PC-3 (cell line): Measurements from ENCODE around the gene TEP1. TPM values are rescaled to one million over a fixed set of nuclear protein-coding genes. Genes with fewer than 3 reads are reported as not detected.

Experiments used
- ATAC-seq: fragments of 200-7000 bp; cut with Tn5 transposase; 2 replicates; pipeline ENCODE4 v1.9.1; 2020; ENCODE audit warnings: mild to moderate bottlenecking, moderate library complexity
- BruUV-seq: library from RNA; stranded (reverse); fragments of 400-500 nt; replicated peaks from 2 replicates; lab custom pipeline; 2021; lab: Mats Ljungman, UMichigan
- CTCF ChIA-PET: fragments of 300-600 bp; sonication (Branson Sonifier 250); formaldehyde crosslinking; loops from one replicate; lab custom pipeline; 2022; ENCODE audit warnings: antibody characterized with exemption; lab: Charles Lee
- POLR2A ChIA-PET: fragments of 300-600 bp; sonication (Branson Sonifier 250); formaldehyde crosslinking; loops from one replicate; lab custom pipeline; 2022; ENCODE audit warnings: antibody characterized with exemption; ENCODE audit not compliant: unreplicated experiment; lab: Charles Lee
- DNase-seq: peaks from one replicate; pipeline ENCODE4 v3.0.0-alpha.2; 2015
- H2AFZ ChIP-seq: fragments of 300-600 bp; sonication (generic); 2 replicates; pipeline ENCODE4 v1.6.0; 2016; ENCODE audit warnings: antibody characterized with exemption, low read length
- H3F3A ChIP-seq: fragments of 300-600 bp; sonication (generic); one replicate; pipeline ENCODE4 v1.6.0; 2017; ENCODE audit warnings: antibody characterized with exemption, low read length, control low read depth, mild to moderate bottlenecking; ENCODE audit not compliant: unreplicated experiment
- H3K27ac ChIP-seq: fragments of 300-600 bp; sonication (generic); 2 replicates; pipeline ENCODE4 v1.5.1; 2016; ENCODE audit warnings: mild to moderate bottlenecking, low read length
- H3K27me3 ChIP-seq: fragments of 300-600 bp; sonication (generic); 2 replicates; pipeline ENCODE4 v1.6.1; 2016; ENCODE audit warnings: low read length, mixed read lengths
- H3K36me3 ChIP-seq: fragments of 300-600 bp; sonication (generic); 2 replicates; pipeline ENCODE4 v1.6.1; 2016; ENCODE audit warnings: low read depth, mixed run types, low read length, mixed read lengths
- H3K4me1 ChIP-seq: fragments of 300-600 bp; sonication (generic); 2 replicates; pipeline ENCODE4 v1.5.1; 2016; ENCODE audit warnings: low read length; ENCODE audit not compliant: insufficient read depth
- H3K4me2 ChIP-seq: fragments of 300-600 bp; sonication (generic); 2 replicates; pipeline ENCODE4 v1.6.0; 2016; ENCODE audit warnings: low read length
- H3K4me3 ChIP-seq: fragments of 300-600 bp; sonication (generic); 2 replicates; pipeline ENCODE4 v1.5.1; 2016; ENCODE audit warnings: mild to moderate bottlenecking, low read length, mixed read lengths
- H3K79me2 ChIP-seq: fragments of 300-600 bp; sonication (generic); 2 replicates; pipeline ENCODE4 v1.6.1; 2017; ENCODE audit warnings: low read length, mixed read lengths
- H3K9ac ChIP-seq: fragments of 300-600 bp; sonication (generic); 2 replicates; pipeline ENCODE4 v1.6.0; 2016; ENCODE audit warnings: mild to moderate bottlenecking, low read length
- H3K9me2 ChIP-seq: fragments of 300-600 bp; sonication (generic); replicated peaks from 2 replicates; pipeline ENCODE4 v1.6.1; 2016; ENCODE audit warnings: mixed run types, low read length, mixed read lengths
- H3K9me3 ChIP-seq: fragments of 300-600 bp; sonication (generic); 2 replicates; pipeline ENCODE4 v1.6.1; 2016; ENCODE audit warnings: low read length, mixed read lengths
- H4K20me1 ChIP-seq: fragments of 300-600 bp; sonication (generic); 2 replicates; pipeline ENCODE4 v1.6.1; 2016; ENCODE audit warnings: low read length, mixed read lengths
- CTCF ChIP-seq: fragments of 300-600 bp; sonication (generic); conservative IDR thresholded peaks from 2 replicates; pipeline ENCODE4 v1.5.1; 2017; ENCODE audit warnings: antibody characterized with exemption, low read depth, mild to moderate bottlenecking, low read length
- EZH2 ChIP-seq: fragments of 300-600 bp; sonication (generic); IDR thresholded peaks from one replicate; pipeline ENCODE4 v1.6.1; 2017; ENCODE audit warnings: antibody characterized with exemption, mild to moderate bottlenecking, low read length; ENCODE audit not compliant: unreplicated experiment
- EZH2phosphoT487 ChIP-seq: fragments of 300-600 bp; sonication (generic); IDR thresholded peaks from 2 replicates; pipeline ENCODE4 v1.6.1; 2018; ENCODE audit warnings: mild to moderate bottlenecking, antibody characterized with exemption, low read length, borderline replicate concordance
- intact Hi-C: fragments of 100-400 bp; cut with micrococcal nuclease; formaldehyde crosslinking; loops from 2 replicates; pipeline ENCODE4 v1.9.0; 2023
- total RNA-seq: library from RNA; depleted of rRNA; stranded (reverse); fragments of >200 nt; gene quantifications from 2 replicates; pipeline ENCODE4 v1.2.3, GENCODE V29; 2014

TEP1 gene
- total RNA-seq, 1 experiment from 2014 or later = 8.9 TPM

- ChIA-PET POLR2A (interaction anchor here (0.9 kb wide), 1 partner anchor 38 kb away, joined by 3 read pairs; the partner anchor contains the start of gene APEX1), CTCF (interaction anchor here (0.6 to 1.1 kb wide), 4 partner anchors 16 to 822 kb away, joined by 3 to 7 read pairs (median 4); no protein-coding TSS in a partner anchor)
- Histone ChIP-seq H3K27ac (peak overlapping the region; percentile 87), H3K9me3 (no peaks in the 10 kb centered on the region), H3K36me3 (no peaks in the 10 kb centered on the region), H3K9ac (peak overlapping the region; percentile 35; the same call in 1 of the 2 replicates), H2AFZ (no peak overlapping the region), H3K9me2 (no peaks in the 10 kb centered on the region), H3K4me1 (peaks cover 32% of the 10 kb centered on the region), H4K20me1 (no peaks in the 10 kb centered on the region), H3K4me2 (peak overlapping the region; percentile 66), H3K79me2 (no peaks in the 10 kb centered on the region), H3K27me3 (no peaks in the 10 kb centered on the region), H3F3A (peaks cover 3% of the 10 kb centered on the region), H3K4me3 (peak overlapping the region; percentile 17; the same call in 1 of the 2 replicates)
- DNase-seq (peak; percentile 91), ATAC-seq (peak; percentile 43)
- TF ChIP-seq CTCF (no peak), EZH2phosphoT487 (no peak), EZH2 (no peak)
- no TSS peak for BruUV-seq
- intact Hi-C loops = no loop called here
Measured at GRCh38 chr14:20417250-20418186, 4.2 kb upstream of the TEP1 start.

GRCh38 chr14:20416223-20416622 lies 2.9 kb upstream of the TEP1 start:
- intact Hi-C loops = no loop called here
- DNase-seq = no peak
- no peak for TF ChIP-seq EZH2
- ChIA-PET CTCF (interaction anchor here (0.7 to 1.2 kb wide), 4 partner anchors 37 to 73 kb away, joined by 3 to 22 read pairs (median 9); partner anchors contain the start of genes APEX1, OSGEP, PARP2 and PIP4P1), POLR2A (interaction anchor here (0.7 to 1.0 kb wide), 2 partner anchors 39 to 43 kb away, joined by 3 to 6 read pairs; partner anchors contain the start of genes APEX1 and OSGEP)
- ATAC-seq = no peak
- Histone ChIP-seq H3K9ac (no peak overlapping the region), H3K27me3 (no peaks in the 10 kb centered on the region), H4K20me1 (no peaks in the 10 kb centered on the region), H3K4me1 (peaks cover 38% of the 10 kb centered on the region), H2AFZ (peak overlapping the region; percentile 10; the same call in 1 of the 2 replicates), H3K9me3 (no peaks in the 10 kb centered on the region), H3K4me2 (no peak overlapping the region), H3K27ac (0 out of 2 replicates have a peak overlapping the region, but pooled peaks have one; percentile 87), H3F3A (peaks cover 3% of the 10 kb centered on the region), H3K79me2 (peaks cover 5% of the 10 kb centered on the region; the same call in 1 of the 2 replicates), H3K4me3 (no peak overlapping the region), H3K9me2 (no peaks in the 10 kb centered on the region), H3K36me3 (no peaks in the 10 kb centered on the region)
- no TSS peak for BruUV-seq

- no peaks in the 10 kb centered on the region for H3K27me3 ChIP-seq
- peaks cover 8% of the 10 kb centered on the region; the same call in 1 of the 2 replicates for H3K79me2 ChIP-seq
- H3K4me3 ChIP-seq = no peak overlapping the region
- no peak overlapping the region for H3K4me2 ChIP-seq
- no peaks in the 10 kb centered on the region for H3K9me2 ChIP-seq
- ChIA-PET CTCF (interaction anchor here (0.6 to 1.2 kb wide), 5 partner anchors 38 to 73 kb away, joined by 3 to 22 read pairs (median 7); partner anchors contain the start of genes APEX1, OSGEP, PARP2 and PIP4P1), POLR2A (interaction anchor here (0.6 to 1.0 kb wide), 3 partner anchors 39 to 72 kb away, joined by 3 to 6 read pairs (median 3); partner anchors contain the start of genes APEX1, OSGEP and PARP2)
- H3F3A ChIP-seq = peaks cover 3% of the 10 kb centered on the region
- no peaks in the 10 kb centered on the region for H3K36me3 ChIP-seq
- TF ChIP-seq EZH2phosphoT487 (no peak), EZH2 (no peak), CTCF (peak; percentile 81)
- ATAC-seq (no peak), DNase-seq (peak; percentile 74)
- H3K27ac ChIP-seq = no peak overlapping the region
- H4K20me1 ChIP-seq = no peaks in the 10 kb centered on the region
- no TSS peak for BruUV-seq
- peak overlapping the region; percentile 10; the same call in 1 of the 2 replicates for H2AFZ ChIP-seq
- H3K9ac ChIP-seq = no peak overlapping the region
- peaks cover 38% of the 10 kb centered on the region for H3K4me1 ChIP-seq
- intact Hi-C loops = loop anchor here (1.0 kb wide), 1 partner anchor 191 kb away; no protein-coding TSS in a partner anchor
- no peaks in the 10 kb centered on the region for H3K9me3 ChIP-seq
Measured at GRCh38 chr14:20415782-20416206, 2.5 kb upstream of the TEP1 start.
